Lower leg skin (tissue), 3 donors: Measurements from ENCODE around the gene TMIGD3.

ENCODE experiments used
- POLR2A ChIP-seq, 2 donors: fragments of 450-650 bp; IDR thresholded peaks; one replicate each; pipeline ENCODE4 v1.6.1; 2016 to 2017; ENCODE audit warnings: antibody characterized with exemption in 2 of 2, mild to moderate bottlenecking in 1 of 2, moderate library complexity in 1 of 2
- TF ChIP-seq, protein P1 (sequence below), 3 donors: fragments of 450-650 bp; IDR thresholded peaks; one replicate each; pipeline ENCODE4 v1.5.1; 2016; ENCODE audit warnings: antibody characterized with exemption in 3 of 3, mild to moderate bottlenecking in 3 of 3, moderate library complexity in 2 of 3

DNA sequence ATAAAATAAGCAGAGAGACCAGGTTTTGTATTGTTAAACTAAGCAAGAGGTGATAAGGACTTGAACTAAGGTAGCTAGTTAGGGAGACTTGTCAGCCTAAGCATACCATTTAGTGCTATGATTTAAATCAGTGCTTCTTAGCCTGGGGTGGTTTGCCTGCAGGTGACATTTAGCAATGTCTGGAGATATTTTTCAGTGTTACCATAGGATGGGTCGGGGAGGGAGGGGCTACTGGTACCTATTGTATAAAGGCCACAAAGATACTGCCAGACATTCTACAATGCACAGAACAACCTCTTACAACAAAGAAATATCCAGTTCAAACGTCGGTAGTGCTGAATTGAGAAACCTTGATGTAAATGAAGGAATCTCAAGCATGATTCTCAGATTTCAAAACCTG, 50.9 kb downstream of the TMIGD3 start:
- TF ChIP-seq, protein P1, sequence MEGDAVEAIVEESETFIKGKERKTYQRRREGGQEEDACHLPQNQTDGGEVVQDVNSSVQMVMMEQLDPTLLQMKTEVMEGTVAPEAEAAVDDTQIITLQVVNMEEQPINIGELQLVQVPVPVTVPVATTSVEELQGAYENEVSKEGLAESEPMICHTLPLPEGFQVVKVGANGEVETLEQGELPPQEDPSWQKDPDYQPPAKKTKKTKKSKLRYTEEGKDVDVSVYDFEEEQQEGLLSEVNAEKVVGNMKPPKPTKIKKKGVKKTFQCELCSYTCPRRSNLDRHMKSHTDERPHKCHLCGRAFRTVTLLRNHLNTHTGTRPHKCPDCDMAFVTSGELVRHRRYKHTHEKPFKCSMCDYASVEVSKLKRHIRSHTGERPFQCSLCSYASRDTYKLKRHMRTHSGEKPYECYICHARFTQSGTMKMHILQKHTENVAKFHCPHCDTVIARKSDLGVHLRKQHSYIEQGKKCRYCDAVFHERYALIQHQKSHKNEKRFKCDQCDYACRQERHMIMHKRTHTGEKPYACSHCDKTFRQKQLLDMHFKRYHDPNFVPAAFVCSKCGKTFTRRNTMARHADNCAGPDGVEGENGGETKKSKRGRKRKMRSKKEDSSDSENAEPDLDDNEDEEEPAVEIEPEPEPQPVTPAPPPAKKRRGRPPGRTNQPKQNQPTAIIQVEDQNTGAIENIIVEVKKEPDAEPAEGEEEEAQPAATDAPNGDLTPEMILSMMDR (IDR thresholded peaks at IDR 0.05) = no peak
- TF ChIP-seq POLR2A (IDR thresholded peaks at IDR 0.05) = no peak
